Measurements from ENCODE around the gene ACKR3.

ACKR3 gene

GRCh38 chr2:236530512-236530911 is 39.1 kb upstream of the ACKR3 start:
- no peak for TF ChIP-seq CTCF (IDR thresholded peaks at IDR 0.05; ENCODE audit: borderline replicate concordance, insufficient read depth, low read depth, low read length)

GRCh38 chr2:236531195-236531594 is 38.4 kb upstream of the ACKR3 start:
- H3K4me3 ChIP-seq (ENCODE audit: low read depth, low read length), result no peak overlapping the region
- TF ChIP-seq CTCF (IDR thresholded peaks at IDR 0.05; ENCODE audit: borderline replicate concordance, insufficient read depth, low read depth, low read length), result no peak

More at GRCh38 chr2:236530512-236530911, 39.1 kb upstream of the ACKR3 start:
- H3K4me3 ChIP-seq (ENCODE audit: low read depth, low read length), result no peak overlapping the region

- no peak for TF ChIP-seq CTCF (IDR thresholded peaks at IDR 0.05; ENCODE audit: borderline replicate concordance, insufficient read depth, low read depth, low read length)
- no peak overlapping the region for H3K4me3 ChIP-seq (ENCODE audit: low read depth, low read length)
These were observed 37.6 kb upstream of the ACKR3 start for GRCh38 chr2:236531996-236532395.

GRCh38 chr2:236533343-236533742 is 36.3 kb upstream of the ACKR3 start:
- TF ChIP-seq CTCF (IDR thresholded peaks at IDR 0.05; ENCODE audit: borderline replicate concordance, insufficient read depth, low read depth, low read length), result no peak

GRCh38 chr2:236535024-236535423 is 34.6 kb upstream of the ACKR3 start:
- no peak overlapping the region for H3K4me3 ChIP-seq (ENCODE audit: low read depth, low read length)
- TF ChIP-seq CTCF (IDR thresholded peaks at IDR 0.05; ENCODE audit: borderline replicate concordance, insufficient read depth, low read depth, low read length), result no peak

More at GRCh38 chr2:236533343-236533742, 36.3 kb upstream of the ACKR3 start:
- H3K4me3 ChIP-seq (ENCODE audit: low read depth, low read length), result no peak overlapping the region

GRCh38 chr2:236536727-236537398 is 32.8 kb upstream of the ACKR3 start:
- no peak for TF ChIP-seq CTCF (IDR thresholded peaks at IDR 0.05; ENCODE audit: borderline replicate concordance, insufficient read depth, low read depth, low read length)

DNA sequence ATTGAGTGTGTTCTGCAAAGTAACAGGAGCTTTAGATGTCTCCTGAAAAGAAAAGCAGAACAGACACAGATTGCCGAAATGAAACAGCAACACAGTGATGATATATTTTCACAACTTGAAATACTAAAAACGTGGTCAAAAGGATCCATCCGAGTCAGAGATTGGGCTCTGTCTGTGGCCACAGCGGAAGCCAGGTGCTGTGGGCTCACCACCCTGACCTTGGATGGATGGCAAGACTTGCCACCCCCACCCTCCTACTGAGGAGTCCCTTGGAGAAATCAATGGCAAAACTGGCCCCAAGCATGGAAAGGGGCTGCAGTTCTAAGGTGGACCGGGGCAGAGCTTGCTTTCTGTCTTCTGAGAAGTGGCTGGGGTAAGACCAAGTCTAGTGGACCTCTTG is 31.4 kb upstream of the ACKR3 start:
- H3K4me3 ChIP-seq (ENCODE audit: low read depth, low read length), result peak overlapping the region; percentile 37
- no peak for TF ChIP-seq CTCF (IDR thresholded peaks at IDR 0.05; ENCODE audit: borderline replicate concordance, insufficient read depth, low read depth, low read length)

More at GRCh38 chr2:236536727-236537398, 32.8 kb upstream of the ACKR3 start:
- peak overlapping the region; percentile 38 for H3K4me3 ChIP-seq (ENCODE audit: low read depth, low read length)
